HepG2 (cell line): Measurements from ENCODE around the gene PALM. TPM values are rescaled to one million over a fixed set of nuclear protein-coding genes. Genes with fewer than 3 reads are reported as not detected.

Source experiments
- CREM ChIP-seq, 2 experiments: sonication (generic) in 1 of 2; formaldehyde crosslinking in 1 of 2; IDR thresholded peaks; 2 replicates each; pipeline versions ENCODE4 v1.4.0 to v1.6.1; 2016 to 2020; ENCODE audit warnings: antibody characterized with exemption in 1 of 2, mild to moderate bottlenecking in 1 of 2, missing genetic modification reagents in 1 of 2
- GFI1 ChIP-seq: sonication (generic); formaldehyde crosslinking; IDR thresholded peaks from 2 replicates; pipeline ENCODE4 v1.5.0; 2020; ENCODE audit warnings: missing genetic modification reagents, mild to moderate bottlenecking, borderline replicate concordance
- HDAC1 ChIP-seq: sonication (generic); formaldehyde crosslinking; IDR thresholded peaks from 2 replicates; pipeline ENCODE4 v1.5.1; 2020; ENCODE audit warnings: mild to moderate bottlenecking, missing genetic modification reagents
- HIVEP1 ChIP-seq: sonication (generic); formaldehyde crosslinking; IDR thresholded peaks from 2 replicates; pipeline ENCODE4 v1.4.0; 2020; ENCODE audit warnings: mild to moderate bottlenecking, missing genetic modification reagents
- ISL2 ChIP-seq: sonication (generic); formaldehyde crosslinking; IDR thresholded peaks from 2 replicates; pipeline ENCODE4 v1.5.0; 2020; ENCODE audit warnings: missing genetic modification reagents
- PPARG ChIP-seq: conservative IDR thresholded peaks from 2 replicates; pipeline ENCODE4 v1.6.1; 2016; ENCODE audit warnings: missing biosample characterization, missing genetic modification reagents
- RXRB ChIP-seq: IDR thresholded peaks from 2 replicates; pipeline ENCODE4 v1.6.1; 2016; ENCODE audit warnings: borderline replicate concordance, missing genetic modification reagents, missing compliant biosample characterization
- SP140L ChIP-seq: sonication (generic); formaldehyde crosslinking; IDR thresholded peaks from 2 replicates; pipeline ENCODE4 v1.4.0; 2020; ENCODE audit warnings: missing genetic modification reagents, borderline replicate concordance
- TBX3 ChIP-seq: fragments of 450-650 bp; IDR thresholded peaks from 2 replicates; pipeline ENCODE4 v1.6.1; 2017; ENCODE audit warnings: antibody characterized with exemption, mild to moderate bottlenecking, inconsistent platforms, borderline replicate concordance
- TOPORS ChIP-seq: sonication (generic); formaldehyde crosslinking; IDR thresholded peaks from 2 replicates; pipeline ENCODE4 v1.8.0; 2023; ENCODE audit warnings: mild to moderate bottlenecking, missing genetic modification reagents
- ZBTB38 ChIP-seq: sonication (generic); formaldehyde crosslinking; IDR thresholded peaks from 2 replicates; pipeline ENCODE4 v1.5.1; 2020; ENCODE audit warnings: mild to moderate bottlenecking, missing genetic modification reagents
- ZNF552 ChIP-seq: sonication (generic); formaldehyde crosslinking; IDR thresholded peaks from 2 replicates; pipeline ENCODE4 v1.9.0; 2022; ENCODE audit warnings: missing genetic modification reagents, mild to moderate bottlenecking, borderline replicate concordance
- ZNF747 ChIP-seq: sonication (generic); formaldehyde crosslinking; IDR thresholded peaks from 2 replicates; pipeline ENCODE4 v1.8.1; 2023; ENCODE audit warnings: missing genetic modification reagents, mild to moderate bottlenecking, borderline replicate concordance
- ZNF749 ChIP-seq: sonication (generic); formaldehyde crosslinking; IDR thresholded peaks from 2 replicates; pipeline ENCODE4 v1.8.0; 2022; ENCODE audit warnings: mild to moderate bottlenecking, missing genetic modification reagents, moderate library complexity, borderline replicate concordance
- ZNF75D ChIP-seq: sonication (generic); formaldehyde crosslinking; IDR thresholded peaks from 2 replicates; pipeline ENCODE4 v1.8.1; 2023; ENCODE audit warnings: missing genetic modification reagents, mild to moderate bottlenecking, borderline replicate concordance
- ZNF772 ChIP-seq: sonication (generic); formaldehyde crosslinking; IDR thresholded peaks from 2 replicates; pipeline ENCODE4 v1.5.0; 2020; ENCODE audit warnings: mild to moderate bottlenecking, missing genetic modification reagents
- ZNF839 ChIP-seq: sonication (generic); formaldehyde crosslinking; IDR thresholded peaks from 2 replicates; pipeline ENCODE4 v1.4.0; 2020; ENCODE audit warnings: missing genetic modification reagents, mild to moderate bottlenecking, borderline replicate concordance
- polyA plus RNA-seq, 8 experiments: library from polyadenylated mRNA; depleted of rRNA in 3 of 8; stranded (reverse) in 7 of 8; unstranded in 1 of 8; fragments of >200 nt; fragmentation: Illumina TruSeq in 4 of 8; extraction: Trizol in 4 of 8; gene quantifications; 2 replicates each; pipeline versions ENCODE4 v1.2.1 to v1.2.3, GENCODE V29; 2011 to 2016; ENCODE audit warnings: low read depth in 4 of 8, missing spikeins in 1 of 8, mixed read lengths in 1 of 8; ENCODE audit not compliant: insufficient read depth in 1 of 8
- total RNA-seq, 5 experiments: library from RNA; depleted of rRNA; stranded (reverse); fragments of >200 nt; fragmentation: Illumina TruSeq; extraction: Trizol; gene quantifications; 2 replicates each; pipeline ENCODE4 v1.2.3, GENCODE V29; 2016; ENCODE audit warnings: low read depth in 1 of 5
- TF ChIP-seq, protein P1 (sequence below): IDR thresholded peaks from 2 replicates; pipeline ENCODE4 v1.6.1; 2016; ENCODE audit warnings: missing genetic modification reagents, missing compliant biosample characterization
- TF ChIP-seq, protein P2 (sequence below): sonication (generic); formaldehyde crosslinking; conservative IDR thresholded peaks from 2 replicates; pipeline ENCODE4 v1.4.0; 2020; ENCODE audit warnings: mild to moderate bottlenecking, missing genetic modification reagents, moderate library complexity
- TF ChIP-seq, protein P3 (sequence below): sonication (generic); formaldehyde crosslinking; IDR thresholded peaks from 2 replicates; pipeline ENCODE4 v1.4.0; 2020; ENCODE audit warnings: missing genetic modification reagents

PALM gene
- total and polyA plus RNA-seq, 2 of the 13 experiments (the other 11 are each of a cell fraction or from before 2014, with no cell fraction given): 4.0 to 9.7 TPM

DNA sequence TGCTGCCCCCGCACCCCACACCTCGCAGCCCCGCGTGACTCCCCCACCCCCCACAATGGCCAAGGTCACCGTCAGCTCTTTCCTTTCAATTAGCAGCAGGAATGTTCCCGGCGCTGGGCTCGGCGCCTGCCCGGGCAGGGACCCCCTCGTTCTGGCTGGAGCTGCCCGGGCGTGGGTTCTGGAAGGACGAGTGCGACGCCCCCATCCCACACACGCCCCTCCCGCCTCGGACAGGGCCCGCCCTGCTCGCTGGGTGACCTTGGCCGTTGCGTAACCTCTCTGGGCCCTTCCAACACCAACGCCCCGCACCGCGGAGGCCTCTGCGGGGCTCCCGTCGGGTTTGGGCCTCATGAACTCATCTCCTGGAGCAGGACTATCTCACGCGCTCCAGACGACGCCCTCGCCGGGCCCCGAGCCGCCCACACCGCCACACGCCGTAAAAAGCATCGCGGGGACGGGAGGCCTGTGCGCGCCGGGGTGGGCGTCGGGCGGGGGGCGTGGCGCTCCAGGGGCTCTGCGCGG lies 10.3 kb downstream of the PALM start (continued):
- TF ChIP-seq, protein P1, sequence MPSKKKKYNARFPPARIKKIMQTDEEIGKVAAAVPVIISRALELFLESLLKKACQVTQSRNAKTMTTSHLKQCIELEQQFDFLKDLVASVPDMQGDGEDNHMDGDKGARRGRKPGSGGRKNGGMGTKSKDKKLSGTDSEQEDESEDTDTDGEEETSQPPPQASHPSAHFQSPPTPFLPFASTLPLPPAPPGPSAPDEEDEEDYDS (CRISPR knock-in tag): no peak
- TF ChIP-seq ZNF75D (CRISPR knock-in tag): no peak
- TF ChIP-seq TOPORS (CRISPR knock-in tag): 0 out of 2 replicates have a peak, but pooled peaks have one; percentile 30
- peak; percentile 69 for TF ChIP-seq HDAC1 (CRISPR knock-in tag)
- peak; percentile 16; the same call in 1 of the 2 replicates for TF ChIP-seq ZBTB38 (CRISPR knock-in tag)
- TF ChIP-seq RXRB (CRISPR knock-in tag): peak; percentile 54
- no peak for TF ChIP-seq ISL2
- no peak for TF ChIP-seq GFI1
- TF ChIP-seq, protein P2, sequence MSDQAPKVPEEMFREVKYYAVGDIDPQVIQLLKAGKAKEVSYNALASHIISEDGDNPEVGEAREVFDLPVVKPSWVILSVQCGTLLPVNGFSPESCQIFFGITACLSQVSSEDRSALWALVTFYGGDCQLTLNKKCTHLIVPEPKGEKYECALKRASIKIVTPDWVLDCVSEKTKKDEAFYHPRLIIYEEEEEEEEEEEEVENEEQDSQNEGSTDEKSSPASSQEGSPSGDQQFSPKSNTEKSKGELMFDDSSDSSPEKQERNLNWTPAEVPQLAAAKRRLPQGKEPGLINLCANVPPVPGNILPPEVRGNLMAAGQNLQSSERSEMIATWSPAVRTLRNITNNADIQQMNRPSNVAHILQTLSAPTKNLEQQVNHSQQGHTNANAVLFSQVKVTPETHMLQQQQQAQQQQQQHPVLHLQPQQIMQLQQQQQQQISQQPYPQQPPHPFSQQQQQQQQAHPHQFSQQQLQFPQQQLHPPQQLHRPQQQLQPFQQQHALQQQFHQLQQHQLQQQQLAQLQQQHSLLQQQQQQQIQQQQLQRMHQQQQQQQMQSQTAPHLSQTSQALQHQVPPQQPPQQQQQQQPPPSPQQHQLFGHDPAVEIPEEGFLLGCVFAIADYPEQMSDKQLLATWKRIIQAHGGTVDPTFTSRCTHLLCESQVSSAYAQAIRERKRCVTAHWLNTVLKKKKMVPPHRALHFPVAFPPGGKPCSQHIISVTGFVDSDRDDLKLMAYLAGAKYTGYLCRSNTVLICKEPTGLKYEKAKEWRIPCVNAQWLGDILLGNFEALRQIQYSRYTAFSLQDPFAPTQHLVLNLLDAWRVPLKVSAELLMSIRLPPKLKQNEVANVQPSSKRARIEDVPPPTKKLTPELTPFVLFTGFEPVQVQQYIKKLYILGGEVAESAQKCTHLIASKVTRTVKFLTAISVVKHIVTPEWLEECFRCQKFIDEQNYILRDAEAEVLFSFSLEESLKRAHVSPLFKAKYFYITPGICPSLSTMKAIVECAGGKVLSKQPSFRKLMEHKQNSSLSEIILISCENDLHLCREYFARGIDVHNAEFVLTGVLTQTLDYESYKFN (CRISPR knock-in tag): 0 out of 2 replicates have a peak, but pooled peaks have one; percentile 25
- 0 out of 2 replicates have a peak, but pooled peaks have one; percentile 17 for TF ChIP-seq HIVEP1 (CRISPR knock-in tag)
- no peak for TF ChIP-seq PPARG (CRISPR knock-in tag)
- TF ChIP-seq ZNF839: no peak
- TF ChIP-seq ZNF552 (CRISPR knock-in tag): 0 out of 2 replicates have a peak, but pooled peaks have one; percentile 27
- TF ChIP-seq, protein P3, sequence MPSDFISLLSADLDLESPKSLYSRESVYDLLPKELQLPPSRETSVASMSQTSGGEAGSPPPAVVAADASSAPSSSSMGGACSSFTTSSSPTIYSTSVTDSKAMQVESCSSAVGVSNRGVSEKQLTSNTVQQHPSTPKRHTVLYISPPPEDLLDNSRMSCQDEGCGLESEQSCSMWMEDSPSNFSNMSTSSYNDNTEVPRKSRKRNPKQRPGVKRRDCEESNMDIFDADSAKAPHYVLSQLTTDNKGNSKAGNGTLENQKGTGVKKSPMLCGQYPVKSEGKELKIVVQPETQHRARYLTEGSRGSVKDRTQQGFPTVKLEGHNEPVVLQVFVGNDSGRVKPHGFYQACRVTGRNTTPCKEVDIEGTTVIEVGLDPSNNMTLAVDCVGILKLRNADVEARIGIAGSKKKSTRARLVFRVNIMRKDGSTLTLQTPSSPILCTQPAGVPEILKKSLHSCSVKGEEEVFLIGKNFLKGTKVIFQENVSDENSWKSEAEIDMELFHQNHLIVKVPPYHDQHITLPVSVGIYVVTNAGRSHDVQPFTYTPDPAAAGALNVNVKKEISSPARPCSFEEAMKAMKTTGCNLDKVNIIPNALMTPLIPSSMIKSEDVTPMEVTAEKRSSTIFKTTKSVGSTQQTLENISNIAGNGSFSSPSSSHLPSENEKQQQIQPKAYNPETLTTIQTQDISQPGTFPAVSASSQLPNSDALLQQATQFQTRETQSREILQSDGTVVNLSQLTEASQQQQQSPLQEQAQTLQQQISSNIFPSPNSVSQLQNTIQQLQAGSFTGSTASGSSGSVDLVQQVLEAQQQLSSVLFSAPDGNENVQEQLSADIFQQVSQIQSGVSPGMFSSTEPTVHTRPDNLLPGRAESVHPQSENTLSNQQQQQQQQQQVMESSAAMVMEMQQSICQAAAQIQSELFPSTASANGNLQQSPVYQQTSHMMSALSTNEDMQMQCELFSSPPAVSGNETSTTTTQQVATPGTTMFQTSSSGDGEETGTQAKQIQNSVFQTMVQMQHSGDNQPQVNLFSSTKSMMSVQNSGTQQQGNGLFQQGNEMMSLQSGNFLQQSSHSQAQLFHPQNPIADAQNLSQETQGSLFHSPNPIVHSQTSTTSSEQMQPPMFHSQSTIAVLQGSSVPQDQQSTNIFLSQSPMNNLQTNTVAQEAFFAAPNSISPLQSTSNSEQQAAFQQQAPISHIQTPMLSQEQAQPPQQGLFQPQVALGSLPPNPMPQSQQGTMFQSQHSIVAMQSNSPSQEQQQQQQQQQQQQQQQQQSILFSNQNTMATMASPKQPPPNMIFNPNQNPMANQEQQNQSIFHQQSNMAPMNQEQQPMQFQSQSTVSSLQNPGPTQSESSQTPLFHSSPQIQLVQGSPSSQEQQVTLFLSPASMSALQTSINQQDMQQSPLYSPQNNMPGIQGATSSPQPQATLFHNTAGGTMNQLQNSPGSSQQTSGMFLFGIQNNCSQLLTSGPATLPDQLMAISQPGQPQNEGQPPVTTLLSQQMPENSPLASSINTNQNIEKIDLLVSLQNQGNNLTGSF (CRISPR knock-in tag): 0 out of 2 replicates have a peak, but pooled peaks have one; percentile 30
- 0 out of 2 replicates have a peak, but pooled peaks have one; percentile 46 for TF ChIP-seq ZNF749 (CRISPR knock-in tag)
- TF ChIP-seq TBX3: no peak
- no peak for TF ChIP-seq SP140L (CRISPR knock-in tag)
- no peak for TF ChIP-seq CREM (IDR thresholded peaks at IDR 0.05)
- TF ChIP-seq CREM (CRISPR knock-in tag; IDR thresholded peaks at IDR 0.05): no peak
- TF ChIP-seq ZNF747 (CRISPR knock-in tag): peak; percentile 55; the same call in 1 of the 2 replicates
- TF ChIP-seq ZNF772 (CRISPR knock-in tag): peak; percentile 50; the same call in 1 of the 2 replicates
